ENCODE data around the gene INSIG1.

INSIG1 gene

DNA sequence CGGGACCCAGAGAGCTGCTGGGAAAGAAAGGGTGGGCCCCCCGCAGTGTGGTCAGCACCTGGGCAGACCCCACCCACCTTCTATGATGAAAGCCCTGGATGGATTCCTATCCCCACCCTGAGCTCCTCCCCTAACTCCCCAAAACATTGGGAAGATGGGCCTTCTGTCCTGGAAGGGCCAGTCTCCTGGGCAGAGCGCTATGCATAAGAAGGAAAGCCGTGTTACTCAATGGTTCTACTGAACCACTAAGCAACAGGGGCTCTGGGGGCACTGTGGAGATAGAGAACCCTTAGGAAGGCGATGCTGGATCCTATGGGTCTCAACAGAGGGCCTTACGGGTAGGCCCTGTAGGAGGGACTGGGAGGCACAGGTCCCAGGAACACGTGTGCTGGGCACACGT lies 30.7 kb upstream of the INSIG1 start:
- Histone ChIP-seq H3K9ac (ENCODE audit: low read length) (no peak overlapping the region), H3K9me3 (ENCODE audit: low read length) (no peaks in the 10 kb centered on the region), H3K4me1 (ENCODE audit: insufficient read depth, low read length) (no peaks in the 10 kb centered on the region), H3K27ac (ENCODE audit: low read depth, low read length) (no peak overlapping the region), H3K36me3 (ENCODE audit: insufficient read depth, low read length) (no peaks in the 10 kb centered on the region), H3K27me3 (ENCODE audit: control insufficient read depth in 1 of 2, insufficient read depth in 2 of 2, low read length in 2 of 2) (no peaks in the 10 kb centered on the region), H3K4me3 (ENCODE audit: low read depth in 1 of 2, low read length in 2 of 2) (no peak overlapping the region)

DNA sequence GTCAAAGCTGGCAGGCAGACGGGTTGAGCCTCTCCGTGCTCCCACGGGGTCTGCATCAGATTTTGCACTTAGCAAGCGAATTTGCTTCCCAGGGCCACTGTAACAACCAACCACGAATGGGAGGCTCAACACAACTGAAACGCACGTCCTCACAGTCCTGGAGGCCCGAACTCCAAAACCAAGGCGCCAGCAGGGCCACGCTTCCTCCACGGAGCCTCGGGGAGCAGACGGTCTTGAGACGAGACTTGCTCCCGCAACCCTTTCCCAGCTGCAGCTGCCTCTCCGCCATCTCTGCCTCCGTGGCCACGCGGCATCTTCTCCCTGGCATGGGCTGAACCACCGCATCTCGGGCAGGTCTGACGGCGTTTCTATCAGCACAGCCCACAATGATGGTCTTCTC lies 30.2 kb upstream of the INSIG1 start:
- H3K9me3 ChIP-seq (ENCODE audit: low read length), result no peaks in the 10 kb centered on the region
- H3K27ac ChIP-seq (ENCODE audit: low read depth, low read length), result no peak overlapping the region
- no peaks in the 10 kb centered on the region for H3K27me3 ChIP-seq (ENCODE audit: control insufficient read depth in 1 of 2, insufficient read depth in 2 of 2, low read length in 2 of 2)

DNA sequence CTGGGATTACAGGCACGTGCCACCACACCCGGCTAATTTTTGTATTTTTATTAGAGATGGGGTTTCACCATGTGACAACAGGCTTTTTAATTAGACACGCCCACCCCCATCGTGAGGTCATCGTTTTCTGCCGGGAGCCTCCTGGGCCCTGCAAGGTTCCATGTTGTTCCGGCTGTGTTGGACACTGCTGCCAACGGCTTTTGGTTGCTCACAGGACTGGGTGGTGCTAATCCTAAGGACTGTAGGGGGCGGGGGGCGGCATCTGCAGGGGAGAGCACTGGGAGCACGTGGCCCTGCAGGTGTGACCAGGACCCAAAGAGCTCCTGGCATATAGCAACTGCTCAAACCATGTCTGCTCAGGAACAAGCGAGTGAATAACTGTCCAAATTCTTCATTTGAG lies 29.5 kb upstream of the INSIG1 start:
- H3K9ac ChIP-seq (ENCODE audit: low read length), result no peak overlapping the region
- H3K9me3 ChIP-seq (ENCODE audit: low read length), result no peaks in the 10 kb centered on the region
- H3K4me3 ChIP-seq (ENCODE audit: low read depth in 1 of 2, low read length in 2 of 2), result no peak overlapping the region
- no peaks in the 10 kb centered on the region for H3K27me3 ChIP-seq (ENCODE audit: control insufficient read depth in 1 of 2, insufficient read depth in 2 of 2, low read length in 2 of 2)
- no peaks in the 10 kb centered on the region for H3K36me3 ChIP-seq (ENCODE audit: insufficient read depth, low read length)
- no peaks in the 10 kb centered on the region for H3K4me1 ChIP-seq (ENCODE audit: insufficient read depth, low read length)
- no peak overlapping the region for H3K27ac ChIP-seq (ENCODE audit: low read depth, low read length)

More for the DNA sequence above, 30.2 kb upstream of the INSIG1 start:
- H3K4me3 ChIP-seq (ENCODE audit: low read depth in 1 of 2, low read length in 2 of 2), result no peak overlapping the region
- H3K9ac ChIP-seq (ENCODE audit: low read length), result no peak overlapping the region
- no peaks in the 10 kb centered on the region for H3K36me3 ChIP-seq (ENCODE audit: insufficient read depth, low read length)
- no peaks in the 10 kb centered on the region for H3K4me1 ChIP-seq (ENCODE audit: insufficient read depth, low read length)

DNA sequence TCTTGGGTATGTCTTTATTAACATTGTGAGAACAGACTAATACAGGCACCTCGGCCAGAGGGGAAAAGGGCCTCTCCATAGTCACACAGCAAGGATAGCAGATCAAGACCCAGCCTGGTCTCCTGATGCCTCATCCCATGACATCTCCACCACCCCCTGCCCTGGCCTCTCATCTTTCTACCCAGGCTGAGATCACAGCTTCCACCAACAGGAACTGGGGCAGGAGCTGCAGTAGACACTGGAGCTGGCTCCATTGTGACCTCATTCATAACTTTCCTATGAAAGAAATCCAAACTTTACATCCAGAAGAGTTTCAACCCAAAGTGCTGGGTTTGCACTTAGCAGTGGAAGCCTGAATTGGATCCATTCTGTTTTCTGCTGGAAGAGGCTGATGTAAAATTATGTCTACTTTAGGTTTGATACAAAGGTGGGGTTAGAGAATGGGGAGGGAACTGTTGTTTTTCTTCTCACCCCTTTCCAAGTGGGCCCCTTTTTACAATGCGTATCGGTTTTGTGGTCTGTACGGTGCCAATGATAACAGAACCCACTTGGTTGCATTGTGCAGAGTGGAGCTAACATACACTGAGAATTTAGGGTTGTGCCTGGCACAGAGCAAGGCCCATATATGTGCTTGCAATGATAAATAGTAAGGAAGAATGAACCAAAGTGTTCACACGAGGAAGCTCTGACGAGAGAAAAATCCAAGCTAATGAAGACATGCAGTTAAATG lies 28.6 kb upstream of the INSIG1 start:
- Histone ChIP-seq H3K4me3 (ENCODE audit: low read depth in 1 of 2, low read length in 2 of 2) (no peak overlapping the region), H3K4me1 (ENCODE audit: insufficient read depth, low read length) (no peaks in the 10 kb centered on the region), H3K27ac (ENCODE audit: low read depth, low read length) (no peak overlapping the region), H3K9me3 (ENCODE audit: low read length) (no peaks in the 10 kb centered on the region), H3K36me3 (ENCODE audit: insufficient read depth, low read length) (no peaks in the 10 kb centered on the region), H3K9ac (ENCODE audit: low read length) (no peak overlapping the region), H3K27me3 (ENCODE audit: control insufficient read depth in 1 of 2, insufficient read depth in 2 of 2, low read length in 2 of 2) (no peaks in the 10 kb centered on the region)

DNA sequence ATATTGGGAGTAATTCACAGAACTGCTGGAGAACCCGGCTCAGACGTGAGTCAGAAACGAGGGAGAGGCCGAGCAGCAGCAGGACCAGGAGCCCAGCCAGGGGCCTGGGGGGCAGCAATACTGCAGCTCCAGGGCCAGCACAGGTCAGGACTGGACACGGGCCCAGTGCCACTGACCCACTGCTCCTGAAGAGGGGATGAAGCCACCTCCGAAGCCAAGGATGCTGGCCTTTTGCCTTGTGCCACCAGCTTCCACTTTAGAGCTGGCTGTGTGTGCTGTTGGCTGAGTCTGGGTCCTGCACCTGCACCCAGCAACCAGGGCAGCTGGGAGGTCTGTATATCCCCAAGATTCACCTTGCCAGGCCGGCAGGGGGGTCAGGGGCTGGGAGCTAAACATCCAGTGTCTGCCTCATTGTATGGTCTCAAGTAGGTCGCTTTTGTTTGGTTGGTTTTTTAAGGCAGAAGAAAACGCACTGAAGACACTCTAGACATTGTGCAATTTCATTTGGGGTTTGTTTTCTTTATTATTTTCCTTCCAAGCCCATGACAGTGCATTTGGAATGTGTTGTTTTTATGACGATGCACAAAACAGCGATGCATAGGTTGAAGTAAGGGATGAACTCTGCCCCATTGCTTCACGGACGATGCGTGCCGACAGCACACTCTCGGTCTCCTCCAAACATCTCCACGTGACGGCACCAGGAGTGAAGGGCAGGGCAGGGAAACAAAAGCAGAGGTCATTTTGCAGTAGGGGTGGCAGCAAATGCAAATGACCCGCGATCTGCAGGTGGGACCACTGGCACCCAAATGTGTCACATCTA lies 27.7 kb upstream of the INSIG1 start:
- Histone ChIP-seq H3K27ac (ENCODE audit: low read depth, low read length) (no peak overlapping the region), H3K4me1 (ENCODE audit: insufficient read depth, low read length) (no peaks in the 10 kb centered on the region), H3K36me3 (ENCODE audit: insufficient read depth, low read length) (no peaks in the 10 kb centered on the region), H3K9me3 (ENCODE audit: low read length) (no peaks in the 10 kb centered on the region), H3K4me3 (ENCODE audit: low read depth in 1 of 2, low read length in 2 of 2) (no peak overlapping the region), H3K9ac (ENCODE audit: low read length) (no peak overlapping the region), H3K27me3 (ENCODE audit: control insufficient read depth in 1 of 2, insufficient read depth in 2 of 2, low read length in 2 of 2) (no peaks in the 10 kb centered on the region)

DNA sequence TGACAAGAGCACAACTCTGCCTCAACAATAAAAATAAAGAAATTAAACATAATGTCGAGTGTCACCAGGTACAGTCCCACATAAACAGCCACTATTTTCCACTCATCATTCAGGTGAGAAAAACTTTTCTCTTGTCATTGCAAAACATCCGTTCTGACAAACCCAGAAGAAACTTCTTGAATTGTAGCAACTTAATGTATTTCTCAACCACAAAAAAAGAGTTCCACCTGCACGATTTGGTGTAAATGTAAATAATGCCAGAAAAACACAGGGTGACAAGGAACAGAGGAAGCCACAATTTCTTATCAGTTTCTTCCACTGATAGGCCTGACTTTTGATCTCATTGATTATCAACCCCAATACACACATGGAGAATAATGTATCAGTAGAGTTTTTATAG lies 26.8 kb upstream of the INSIG1 start:
- Histone ChIP-seq H3K27ac (ENCODE audit: low read depth, low read length) (no peak overlapping the region), H3K36me3 (ENCODE audit: insufficient read depth, low read length) (no peaks in the 10 kb centered on the region)

DNA sequence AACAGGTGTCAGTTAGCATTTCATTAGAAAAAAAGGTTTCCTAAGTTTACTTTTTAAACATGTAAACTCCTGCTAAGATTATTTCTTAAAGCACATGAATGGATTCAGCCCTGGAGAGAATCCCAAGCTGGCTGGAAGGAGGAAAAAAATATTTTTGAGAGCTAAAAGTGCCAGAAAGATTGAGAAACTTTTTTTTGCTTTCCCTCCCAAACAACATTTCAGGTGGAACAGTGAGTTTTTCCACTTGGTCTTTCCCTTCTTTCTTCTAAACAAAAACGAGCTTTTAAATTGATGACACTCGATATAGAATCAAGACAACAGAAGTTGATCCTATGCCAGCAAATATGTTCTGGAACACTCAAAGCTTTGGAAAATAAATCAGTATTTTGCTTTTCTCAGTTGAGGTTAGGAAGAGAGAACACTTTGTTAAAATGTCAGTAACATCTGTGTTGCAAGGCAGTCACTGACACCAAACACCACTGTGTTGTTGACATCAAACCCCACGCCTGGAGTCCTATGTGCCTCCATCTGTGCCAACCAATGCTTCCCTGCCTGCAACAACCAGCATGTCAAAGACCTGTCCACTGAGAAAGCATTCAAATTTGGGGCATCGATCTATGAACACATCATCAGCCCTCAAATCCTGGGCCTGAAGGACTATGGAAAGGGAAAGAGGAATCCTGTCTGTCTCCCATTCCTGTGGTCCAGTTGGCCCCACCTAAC lies 22.9 kb upstream of the INSIG1 start:
- Histone ChIP-seq H3K4me3 (ENCODE audit: low read depth in 1 of 2, low read length in 2 of 2) (no peak overlapping the region), H3K27ac (ENCODE audit: low read depth, low read length) (no peak overlapping the region), H3K9me3 (ENCODE audit: low read length) (no peaks in the 10 kb centered on the region)

More for the DNA sequence above, 26.8 kb upstream of the INSIG1 start:
- H3K9me3 ChIP-seq (ENCODE audit: low read length), result no peaks in the 10 kb centered on the region
- H3K4me3 ChIP-seq (ENCODE audit: low read depth in 1 of 2, low read length in 2 of 2), result no peak overlapping the region
- H3K27me3 ChIP-seq (ENCODE audit: control insufficient read depth in 1 of 2, insufficient read depth in 2 of 2, low read length in 2 of 2), result no peaks in the 10 kb centered on the region
- no peaks in the 10 kb centered on the region for H3K4me1 ChIP-seq (ENCODE audit: insufficient read depth, low read length)
- H3K9ac ChIP-seq (ENCODE audit: low read length), result no peak overlapping the region

DNA sequence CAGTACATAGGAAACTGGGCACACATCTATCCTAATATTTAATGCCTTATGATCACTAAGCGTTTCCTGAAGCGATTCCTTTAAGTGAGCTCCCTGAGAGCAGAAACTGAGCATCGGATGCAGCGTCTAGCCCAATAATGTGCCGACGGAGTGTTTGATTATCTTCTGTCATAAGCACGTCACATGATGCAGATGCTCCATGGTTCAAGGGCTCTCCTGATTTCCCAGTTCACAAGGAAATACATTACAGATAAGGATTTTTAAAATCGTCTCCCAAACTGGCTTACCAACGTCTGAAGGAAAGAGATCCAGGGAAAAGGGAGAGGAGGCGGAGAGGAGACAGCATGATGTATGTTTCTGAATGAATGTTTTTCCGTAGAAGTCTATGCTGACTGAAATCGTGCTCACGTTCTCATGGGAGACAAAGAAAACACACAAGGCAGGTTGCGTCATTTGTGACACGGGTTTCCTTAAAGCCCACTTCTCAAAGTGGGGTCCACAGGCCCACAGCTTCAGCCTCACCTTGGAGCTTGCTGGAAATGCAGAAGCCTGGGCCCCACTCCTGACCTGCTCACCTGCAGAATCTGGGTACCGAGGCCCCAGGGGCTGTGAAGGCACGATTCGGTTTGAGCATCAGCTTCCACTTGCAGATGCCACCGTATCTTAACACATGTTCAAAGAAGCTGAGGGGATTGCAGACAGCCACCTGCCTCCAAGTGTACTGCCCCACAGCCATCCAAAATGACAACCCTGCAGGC lies 21.5 kb upstream of the INSIG1 start:
- Histone ChIP-seq H3K27ac (ENCODE audit: low read depth, low read length) (no peak overlapping the region), H3K27me3 (ENCODE audit: control insufficient read depth in 1 of 2, insufficient read depth in 2 of 2, low read length in 2 of 2) (peaks cover 0 to 5% of the 10 kb centered on the region in 2 donors), H3K9me3 (ENCODE audit: low read length) (no peaks in the 10 kb centered on the region), H3K4me1 (ENCODE audit: insufficient read depth, low read length) (no peaks in the 10 kb centered on the region), H3K9ac (ENCODE audit: low read length) (no peak overlapping the region), H3K4me3 (ENCODE audit: low read depth in 1 of 2, low read length in 2 of 2) (no peak overlapping the region), H3K36me3 (ENCODE audit: insufficient read depth, low read length) (no peaks in the 10 kb centered on the region)

More for the DNA sequence above, 22.9 kb upstream of the INSIG1 start:
- Histone ChIP-seq H3K36me3 (ENCODE audit: insufficient read depth, low read length) (no peaks in the 10 kb centered on the region), H3K9ac (ENCODE audit: low read length) (no peak overlapping the region), H3K27me3 (ENCODE audit: control insufficient read depth in 1 of 2, insufficient read depth in 2 of 2, low read length in 2 of 2) (no peaks in the 10 kb centered on the region), H3K4me1 (ENCODE audit: insufficient read depth, low read length) (no peaks in the 10 kb centered on the region)

DNA sequence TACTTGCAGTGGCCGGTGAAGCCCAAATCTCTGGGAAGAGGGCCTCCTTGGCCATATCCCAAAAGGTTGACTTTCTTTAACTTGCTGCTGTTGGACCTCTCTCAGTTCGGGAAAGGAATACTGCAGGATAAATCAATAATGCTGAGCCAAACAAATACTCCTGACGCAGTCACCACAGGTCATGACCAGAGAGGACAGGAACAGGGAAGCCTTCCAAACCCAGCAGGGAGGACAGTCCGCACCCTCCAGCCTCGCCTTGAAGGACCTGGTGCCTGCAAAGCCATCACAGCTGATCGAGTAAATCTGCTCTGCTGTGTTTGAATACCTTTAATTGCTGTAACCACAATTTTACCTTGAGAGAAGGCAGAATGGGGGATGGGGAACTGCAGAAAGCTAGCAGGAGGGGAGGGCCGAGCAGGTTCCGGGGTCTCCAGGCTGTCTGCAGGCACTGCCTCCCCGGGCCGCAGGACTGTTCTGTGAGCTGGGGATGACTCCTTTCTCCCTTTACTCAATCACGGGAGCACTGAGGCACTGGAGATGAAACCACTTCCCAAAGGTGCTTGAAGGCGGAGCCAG lies 20.8 kb upstream of the INSIG1 start:
- Histone ChIP-seq H3K9ac (ENCODE audit: low read length) (no peak overlapping the region), H3K4me1 (ENCODE audit: insufficient read depth, low read length) (no peaks in the 10 kb centered on the region), H3K9me3 (ENCODE audit: low read length) (no peaks in the 10 kb centered on the region), H3K36me3 (ENCODE audit: insufficient read depth, low read length) (no peaks in the 10 kb centered on the region), H3K4me3 (ENCODE audit: low read depth in 1 of 2, low read length in 2 of 2) (no peak overlapping the region), H3K27me3 (ENCODE audit: control insufficient read depth in 1 of 2, insufficient read depth in 2 of 2, low read length in 2 of 2) (peaks cover 0 to 5% of the 10 kb centered on the region in 2 donors), H3K27ac (ENCODE audit: low read depth, low read length) (no peak overlapping the region)

DNA sequence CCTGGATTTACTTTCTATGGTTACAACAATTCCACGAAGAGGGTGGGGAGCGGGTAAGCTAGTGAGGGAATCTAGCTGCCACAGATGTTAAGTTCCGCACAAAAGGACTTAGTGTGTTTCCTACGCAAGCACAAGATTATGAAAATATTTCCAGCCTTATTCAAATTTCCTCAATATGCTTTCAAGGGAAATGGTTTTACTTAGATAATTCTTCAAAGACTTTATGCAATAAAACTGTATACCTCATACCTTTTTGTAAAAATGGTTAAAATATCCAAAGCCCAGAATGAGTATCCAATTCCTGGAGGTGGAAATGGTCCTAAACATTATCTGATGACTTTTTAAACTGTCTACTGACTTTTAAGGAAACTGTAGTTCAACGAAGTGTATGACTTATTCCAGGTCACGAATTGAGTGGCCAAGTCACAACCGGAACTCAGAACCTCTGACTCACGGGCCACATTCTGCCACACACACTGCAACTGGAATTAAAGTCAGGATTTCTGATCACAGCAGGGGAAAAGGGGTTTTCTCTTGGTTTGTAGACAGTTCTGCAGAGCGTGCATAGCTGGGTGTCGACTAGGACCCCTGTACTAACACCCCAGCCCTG lies 20.2 kb upstream of the INSIG1 start:
- Histone ChIP-seq H3K9ac (ENCODE audit: low read length) (no peak overlapping the region), H3K27me3 (ENCODE audit: control insufficient read depth in 1 of 2, insufficient read depth in 2 of 2, low read length in 2 of 2) (peaks cover 0 to 5% of the 10 kb centered on the region in 2 donors), H3K9me3 (ENCODE audit: low read length) (no peaks in the 10 kb centered on the region), H3K27ac (ENCODE audit: low read depth, low read length) (no peak overlapping the region), H3K4me3 (ENCODE audit: low read depth in 1 of 2, low read length in 2 of 2) (no peak overlapping the region), H3K4me1 (ENCODE audit: insufficient read depth, low read length) (no peaks in the 10 kb centered on the region), H3K36me3 (ENCODE audit: insufficient read depth, low read length) (no peaks in the 10 kb centered on the region)

All from muscle layer of colon (tissue), 2 donors.